Caco-2 (cell line): ENCODE measurements around the gene STK32C. TPM values are rescaled to one million over a fixed set of nuclear protein-coding genes. Genes with fewer than 3 reads are reported as not detected.

Experiments used
- BruUV-seq: library from RNA; stranded (reverse); fragments of 400-500 nt; replicated peaks from 2 replicates; lab custom pipeline; 2021; lab: Mats Ljungman, UMichigan
- CTCF ChIA-PET: fragments of 300-600 bp; sonication (Branson Sonifier 250); formaldehyde crosslinking; loops from one replicate; lab custom pipeline; 2022; ENCODE audit warnings: antibody characterized with exemption; lab: Charles Lee
- POLR2A ChIA-PET: fragments of 300-600 bp; sonication (Branson Sonifier 250); formaldehyde crosslinking; loops from one replicate; lab custom pipeline; 2022; ENCODE audit warnings: antibody characterized with exemption; lab: Charles Lee
- DNase-seq, 2 experiments: peaks; one replicate each; pipeline versions ENCODE4 v3.0.0 to v3.0.0-alpha.2; 2020 to 2022
- H3K27me3 ChIP-seq: replicated peaks from 2 replicates; pipeline ENCODE4 v1.6.0; 2011; ENCODE audit warnings: low read length; ENCODE audit not compliant: control insufficient read depth, insufficient read depth
- H3K36me3 ChIP-seq: 2 replicates; pipeline ENCODE4 v1.5.1; 2011; ENCODE audit warnings: low read length; ENCODE audit not compliant: control insufficient read depth, insufficient read depth
- H3K4me1 ChIP-seq: fragments of 250-450 bp; sonication (Bioruptor Pico); 2 replicates; pipeline ENCODE4 v1.5.1; 2020; ENCODE audit warnings: mild to moderate bottlenecking
- H3K4me3 ChIP-seq: 2 replicates; pipeline ENCODE4 v1.5.1; 2011; ENCODE audit warnings: low read depth, mild to moderate bottlenecking, control low read depth, low read length
- H3K9me3 ChIP-seq: fragments of 250-450 bp; sonication (Bioruptor Pico); 2 replicates; pipeline ENCODE4 v1.5.1; 2020; ENCODE audit warnings: mild to moderate bottlenecking, moderate library complexity
- H3K27ac Mint-ChIP-seq: one replicate; pipeline ENCODE4 v1.8.0; 2022; ENCODE audit warnings: mixed read lengths; ENCODE audit not compliant: unreplicated experiment
- H3K27me3 Mint-ChIP-seq: one replicate; pipeline ENCODE4 v1.8.0; 2022; ENCODE audit warnings: mixed read lengths; ENCODE audit not compliant: insufficient read depth, unreplicated experiment
- H3K36me3 Mint-ChIP-seq: one replicate; pipeline ENCODE4 v1.8.0; 2022; ENCODE audit warnings: mild to moderate bottlenecking, mixed read lengths; ENCODE audit not compliant: insufficient read depth, unreplicated experiment
- H3K4me1 Mint-ChIP-seq: one replicate; pipeline ENCODE4 v1.8.0; 2022; ENCODE audit warnings: low read depth, mixed read lengths; ENCODE audit not compliant: unreplicated experiment
- H3K4me3 Mint-ChIP-seq: one replicate; pipeline ENCODE4 v1.8.0; 2022; ENCODE audit warnings: mild to moderate bottlenecking, moderate library complexity, mixed read lengths; ENCODE audit not compliant: unreplicated experiment
- H3K9me3 Mint-ChIP-seq: one replicate; pipeline ENCODE4 v1.8.0; 2022; ENCODE audit warnings: mixed read lengths; ENCODE audit not compliant: unreplicated experiment
- CTCF ChIP-seq, 2 experiments: fragments of 200-600 bp in 1 of 2; IDR thresholded peaks; 1 replicate in 1 of 2; 2 replicates in 1 of 2; pipeline versions ENCODE4 v1.5.1 to v1.8.0; 2011 to 2022; ENCODE audit warnings: antibody characterized with exemption in 1 of 2, control low read depth in 1 of 2, inconsistent platforms in 1 of 2, low read depth in 1 of 2, low read length in 1 of 2, mild to moderate bottlenecking in 1 of 2, moderate library complexity in 1 of 2; ENCODE audit not compliant: insufficient read depth in 1 of 2, severe bottlenecking in 1 of 2, unreplicated experiment in 1 of 2
- intact Hi-C: fragments of 100-400 bp; cut with micrococcal nuclease; formaldehyde crosslinking; loops from one replicate; pipeline ENCODE4 v1.10.0; 2022; ENCODE audit not compliant: unreplicated experiment
- total RNA-seq: library from RNA; stranded (reverse); gene quantifications from 2 replicates; pipeline ENCODE4 v1.2.3, GENCODE V29; 2022

STK32C gene
- total RNA-seq, 1 experiment from 2014 or later: 13.3 TPM

GRCh38 chr10:132336919-132337407, 29.2 kb upstream of the STK32C start:
- Mint-ChIP-seq H3K36me3 (peaks cover 25% of the 10 kb centered on the region), H3K27me3 (no peaks in the 10 kb centered on the region), H3K27ac (peak overlapping the region; percentile 82), H3K9me3 (no peaks in the 10 kb centered on the region), H3K4me1 (peaks cover 20% of the 10 kb centered on the region), H3K4me3 (peak overlapping the region; percentile 74)
- H3K9me3 ChIP-seq: no peaks in the 10 kb centered on the region
- DNase-seq: peak; percentile 50 to 56
- H3K4me3 ChIP-seq: peak overlapping the region; percentile 39
- H3K27me3 ChIP-seq: no peaks in the 10 kb centered on the region
- H3K4me1 ChIP-seq: peaks cover 11% of the 10 kb centered on the region; the same call in 1 of the 2 replicates
- intact Hi-C loops: loop anchor here (5.0 kb wide), 1 partner anchor 255 kb away; no protein-coding TSS in a partner anchor
- no peak for TF ChIP-seq CTCF (IDR thresholded peaks at IDR 0.05; ENCODE audit: insufficient read depth in 1 of 2, low read depth in 1 of 2, low read length in 1 of 2, severe bottlenecking in 1 of 2, unreplicated experiment in 1 of 2)
- ChIA-PET CTCF (no interaction called here), POLR2A (interaction anchor here (0.9 kb wide), 1 partner anchor 29 kb away, joined by 3 read pairs; no protein-coding TSS in a partner anchor)
- no TSS peak for BruUV-seq
- no peaks in the 10 kb centered on the region for H3K36me3 ChIP-seq

DNA sequence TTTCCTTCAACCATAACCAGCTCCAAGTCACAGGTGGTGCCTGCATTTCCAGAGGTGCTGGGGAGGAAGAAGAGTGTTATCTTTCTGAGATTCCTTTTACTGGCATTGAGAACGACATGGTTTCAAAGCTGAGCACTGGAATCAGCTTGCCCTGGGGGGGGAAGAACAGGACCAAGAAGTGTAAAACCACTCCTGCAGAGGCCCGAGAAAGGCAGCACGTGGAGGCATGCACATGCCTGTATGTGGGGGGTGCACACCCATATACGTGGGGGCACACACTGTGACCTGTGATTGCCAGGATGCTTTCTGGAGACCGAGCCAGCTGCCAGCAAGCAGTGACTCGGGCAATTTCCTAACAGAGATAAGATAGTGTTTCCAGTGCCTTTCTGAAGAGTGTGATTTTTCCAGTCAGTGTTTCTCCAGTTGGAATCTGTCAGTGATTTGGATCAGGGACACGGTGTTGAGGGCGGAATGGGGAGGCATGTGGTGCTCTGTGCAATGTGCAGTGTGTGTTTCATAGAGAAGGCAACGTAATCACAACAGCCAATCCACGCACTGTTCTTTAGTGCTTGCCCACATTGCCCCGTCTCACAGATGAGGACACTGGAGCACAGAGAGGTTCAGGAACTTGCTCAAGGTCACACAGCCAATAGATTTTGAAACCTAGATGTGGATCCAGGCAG, 28.5 kb upstream of the STK32C start:
- Histone ChIP-seq H3K9me3 (no peaks in the 10 kb centered on the region), H3K4me3 (peak overlapping the region; percentile 39), H3K36me3 (no peaks in the 10 kb centered on the region), H3K27me3 (no peaks in the 10 kb centered on the region), H3K4me1 (peaks cover 11% of the 10 kb centered on the region; the same call in 1 of the 2 replicates)
- ChIA-PET CTCF (interaction anchor here (0.9 kb wide), 1 partner anchor 28 kb away, joined by 5 read pairs; the partner anchor contains the start of gene STK32C), POLR2A (interaction anchor here (0.9 kb wide), 1 partner anchor 28 kb away, joined by 3 read pairs; no protein-coding TSS in a partner anchor)
- H3K27me3 Mint-ChIP-seq: no peaks in the 10 kb centered on the region
- TF ChIP-seq CTCF (IDR thresholded peaks at IDR 0.05; ENCODE audit: insufficient read depth in 1 of 2, low read depth in 1 of 2, low read length in 1 of 2, severe bottlenecking in 1 of 2, unreplicated experiment in 1 of 2): no peak
- peak overlapping the region; percentile 82 for H3K27ac Mint-ChIP-seq
- intact Hi-C loops: loop anchor here (5.0 kb wide), 1 partner anchor 256 kb away; no protein-coding TSS in a partner anchor
- peaks cover 33% of the 10 kb centered on the region for H3K36me3 Mint-ChIP-seq
- H3K4me1 Mint-ChIP-seq: peaks cover 20% of the 10 kb centered on the region
- BruUV-seq: no TSS peak
- peak overlapping the region; percentile 74 for H3K4me3 Mint-ChIP-seq
- no peaks in the 10 kb centered on the region for H3K9me3 Mint-ChIP-seq
- peak in 1 of 2 experiments; percentile 37 for DNase-seq

DNA sequence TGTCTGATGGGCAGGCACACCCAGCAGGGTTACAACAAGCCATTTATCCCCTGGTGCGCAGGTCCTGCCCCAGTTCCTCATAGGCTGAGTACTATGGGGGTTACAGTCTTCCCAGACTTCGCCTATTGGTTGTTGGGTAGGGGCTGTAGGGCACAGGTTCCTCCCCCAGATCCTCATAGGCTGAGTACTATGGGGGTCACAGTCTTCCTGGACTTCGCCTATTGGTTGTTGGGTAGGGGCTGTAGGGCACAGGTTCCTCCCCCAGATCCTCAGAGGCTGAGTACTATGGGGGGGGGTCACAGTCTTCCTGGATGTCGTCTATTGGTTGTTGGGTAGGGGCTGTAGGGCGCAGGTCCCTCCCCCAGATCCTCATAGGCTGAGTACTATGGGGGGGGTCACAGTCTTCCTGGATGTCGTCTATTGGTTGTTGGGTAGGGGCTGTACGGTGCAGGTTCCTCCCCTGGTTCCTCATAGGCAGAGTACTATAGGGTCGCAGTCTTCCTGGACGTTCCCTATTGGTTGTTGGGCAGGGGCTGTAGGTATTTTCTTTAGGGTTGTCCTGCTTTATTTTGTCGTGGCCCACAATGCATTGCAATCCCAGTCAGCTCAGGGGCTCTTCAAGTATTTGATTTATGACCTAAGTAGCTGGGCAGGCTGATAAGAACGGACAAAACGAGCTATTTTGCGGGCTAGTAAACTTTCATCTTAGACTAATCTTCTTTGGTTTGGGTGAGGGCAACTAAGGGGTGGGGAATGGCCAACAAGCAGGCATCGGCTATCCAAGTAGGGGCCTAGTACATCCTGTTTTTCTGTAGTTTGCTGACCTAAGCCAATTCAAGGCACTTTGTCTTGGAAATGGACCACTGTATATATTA, 27.7 kb upstream of the STK32C start:
- peak; percentile 96 to 99 for DNase-seq
- H3K9me3 Mint-ChIP-seq: no peaks in the 10 kb centered on the region
- H3K27ac Mint-ChIP-seq: peak overlapping the region; percentile 82
- BruUV-seq: no TSS peak
- intact Hi-C loops: loop anchor here (1.0 to 5.0 kb wide), 4 partner anchors 17 to 257 kb away; partner anchors contain the start of gene INPP5A
- ChIA-PET POLR2A (no interaction called here), CTCF (interaction anchor here (0.6 to 0.9 kb wide), 2 partner anchors 25 to 28 kb away, joined by 3 to 5 read pairs; partner anchors contain the start of gene STK32C)
- peaks cover 20% of the 10 kb centered on the region for H3K4me1 Mint-ChIP-seq
- Histone ChIP-seq H3K36me3 (no peaks in the 10 kb centered on the region), H3K27me3 (no peaks in the 10 kb centered on the region), H3K4me1 (peaks cover 12% of the 10 kb centered on the region; the same call in 1 of the 2 replicates), H3K9me3 (no peaks in the 10 kb centered on the region), H3K4me3 (peak overlapping the region; percentile 39)
- TF ChIP-seq CTCF (IDR thresholded peaks at IDR 0.05; ENCODE audit: insufficient read depth in 1 of 2, low read depth in 1 of 2, low read length in 1 of 2, severe bottlenecking in 1 of 2, unreplicated experiment in 1 of 2): no peak
- H3K4me3 Mint-ChIP-seq: peak overlapping the region; percentile 74
- H3K36me3 Mint-ChIP-seq: peaks cover 36% of the 10 kb centered on the region
- no peaks in the 10 kb centered on the region for H3K27me3 Mint-ChIP-seq
